HCT116 (cell line): ENCODE data around the gene UBTD2. TPM values are rescaled to one million over a fixed set of nuclear protein-coding genes. Genes with fewer than 3 reads are reported as not detected.

ENCODE experiments used
- ATAC-seq: fragments of 200-7000 bp; cut with Tn5 transposase; 2 replicates; pipeline ENCODE4 v1.9.1; 2020; ENCODE audit warnings: mild to moderate bottlenecking, moderate library complexity
- BruUV-seq: library from RNA; stranded (reverse); fragments of 400-500 nt; replicated peaks from 2 replicates; lab custom pipeline; 2021; lab: Mats Ljungman, UMichigan
- CTCF ChIA-PET: fragments of 300-600 bp; sonication (Branson Sonifier 250); formaldehyde crosslinking; loops from one replicate; lab custom pipeline; 2021; ENCODE audit warnings: antibody characterized with exemption; lab: Charles Lee
- POLR2A ChIA-PET: fragments of 300-600, 350-600 bp; sonication (Branson Sonifier 250); formaldehyde crosslinking; loops from one replicate; lab custom pipeline; 2021; ENCODE audit warnings: antibody characterized with exemption; lab: Charles Lee
- RAD21 ChIA-PET, 2 experiments: fragments of 300-600 bp; sonication (Branson Sonifier 250); formaldehyde crosslinking; loops; one replicate each; lab custom pipeline; 2023; ENCODE audit warnings: low total read pairs in 2 of 2; ENCODE audit not compliant: uncharacterized antibody in 2 of 2, unreplicated experiment in 2 of 2, low non-redundant PET in 1 of 2; lab: Charles Lee
- DNase-seq: peaks from one replicate; pipeline ENCODE4 v3.0.0-alpha.2; 2010; ENCODE audit warnings: low read depth, low spot score
- H2AFZ ChIP-seq: fragments of 200-600 bp; shearing (Covaris generic), sonication (generic); 2 replicates; pipeline ENCODE4 v1.6.1; 2017; ENCODE audit warnings: low read depth, mixed run types, mixed read lengths, antibody characterized with exemption, low read length; ENCODE audit not compliant: poor library complexity, severe bottlenecking
- H3K27ac ChIP-seq: 2 replicates; pipeline ENCODE4 v1.5.1; 2012; ENCODE audit warnings: low read depth, low read length
- H3K27me3 ChIP-seq: fragments of 200-600 bp; sonication (generic); 2 replicates; pipeline ENCODE4 v1.6.1; 2016; ENCODE audit warnings: mixed run types, low read length, mixed read lengths; ENCODE audit not compliant: insufficient read depth
- H3K36me3 ChIP-seq, 2 experiments: fragments of 200-500 bp in 1 of 2; fragments of 200-600 bp in 1 of 2; sonication (Bioruptor generic) in 1 of 2; sonication (generic) in 1 of 2; 2 replicates each; pipeline versions ENCODE4 v1.5.1 to v1.6.1; 2014 to 2016; ENCODE audit warnings: low read length in 2 of 2, inconsistent platforms in 1 of 2, mixed read lengths in 1 of 2, mixed run types in 1 of 2; ENCODE audit not compliant: insufficient read depth in 2 of 2, control insufficient read depth in 1 of 2
- H3K4me1 ChIP-seq, 2 experiments: fragments of 200-600 bp in 1 of 2; sonication (generic) in 1 of 2; 2 replicates each; pipeline versions ENCODE4 v1.5.1 to v1.6.1; 2012 to 2017; ENCODE audit warnings: low read length in 2 of 2, inconsistent platforms in 1 of 2, mild to moderate bottlenecking in 1 of 2, mixed read lengths in 1 of 2, mixed run types in 1 of 2, moderate library complexity in 1 of 2; ENCODE audit not compliant: insufficient read depth in 2 of 2, control insufficient read depth in 1 of 2
- H3K4me2 ChIP-seq: fragments of 200-600 bp; sonication (generic); 2 replicates; pipeline ENCODE4 v1.6.1; 2017; ENCODE audit warnings: mixed run types, low read length, mixed read lengths
- H3K4me3 ChIP-seq, 2 experiments: fragments of 200-600 bp in 1 of 2; sonication (generic) in 1 of 2; replicated peaks in 1 of 2; 2 replicates each; pipeline ENCODE4 v1.5.1; 2011 to 2016; ENCODE audit warnings: low read length in 2 of 2, control low read depth in 1 of 2, low read depth in 1 of 2, mild to moderate bottlenecking in 1 of 2, mixed read lengths in 1 of 2, mixed run types in 1 of 2
- H3K79me2 ChIP-seq: fragments of 200-600 bp; sonication (generic); 2 replicates; pipeline ENCODE4 v1.6.1; 2017; ENCODE audit warnings: mild to moderate bottlenecking, mixed run types, low read length, moderate library complexity, mixed read lengths; ENCODE audit not compliant: insufficient read depth
- H3K9ac ChIP-seq: fragments of 200-600 bp; sonication (generic); 2 replicates; pipeline ENCODE4 v1.6.1; 2016; ENCODE audit warnings: low read length, mixed read lengths
- H3K9me2 ChIP-seq: fragments of 200-600 bp; sonication (generic), shearing (Covaris generic); 2 replicates; pipeline ENCODE4 v1.6.1; 2017; ENCODE audit warnings: mixed run types, mild to moderate bottlenecking, moderate library complexity; ENCODE audit not compliant: insufficient read depth
- H3K9me3 ChIP-seq, 2 experiments: fragments of 200-500 bp in 1 of 2; fragments of 200-600 bp in 1 of 2; sonication (Bioruptor generic) in 1 of 2; sonication (generic) in 1 of 2; 2 replicates each; pipeline ENCODE4 v1.6.1; 2014 to 2017; ENCODE audit warnings: low read length in 2 of 2, mixed read lengths in 2 of 2, inconsistent platforms in 1 of 2, low read depth in 1 of 2, mild to moderate bottlenecking in 1 of 2, mixed run types in 1 of 2, moderate library complexity in 1 of 2; ENCODE audit not compliant: control insufficient read depth in 1 of 2, insufficient read depth in 1 of 2
- H4K20me1 ChIP-seq: fragments of 200-600 bp; sonication (generic), shearing (Covaris generic); 2 replicates; pipeline ENCODE4 v1.6.1; 2017; ENCODE audit warnings: mixed run types, mild to moderate bottlenecking, moderate library complexity; ENCODE audit not compliant: insufficient read depth
- CBX3 ChIP-seq: IDR thresholded peaks from 2 replicates; pipeline ENCODE4 v1.6.1; 2012; ENCODE audit warnings: low read depth
- CEBPB ChIP-seq: IDR thresholded peaks from 2 replicates; pipeline ENCODE4 v1.6.1; 2012; ENCODE audit warnings: low read depth
- EGR1 ChIP-seq: IDR thresholded peaks from 2 replicates; pipeline ENCODE4 v1.6.1; 2012; ENCODE audit warnings: low read depth
- ELF1 ChIP-seq: IDR thresholded peaks from 2 replicates; pipeline ENCODE4 v1.6.1; 2012; ENCODE audit warnings: low read depth, borderline replicate concordance
- EZH2 ChIP-seq: fragments of 200-600 bp; sonication (generic); IDR thresholded peaks from 2 replicates; pipeline ENCODE4 v1.6.1; 2017; ENCODE audit warnings: antibody characterized with exemption, mixed run types
- FOSL1 ChIP-seq: IDR thresholded peaks from 2 replicates; pipeline ENCODE4 v1.6.1; 2012; ENCODE audit warnings: low read depth
- JUND ChIP-seq: IDR thresholded peaks from 2 replicates; pipeline ENCODE4 v1.6.1; 2012
- POLR2A ChIP-seq: IDR thresholded peaks from 2 replicates; pipeline ENCODE4 v1.7.0; 2011; ENCODE audit warnings: borderline replicate concordance; ENCODE audit not compliant: insufficient read depth, insufficient read length; ENCODE audit errors: extremely low read depth
- RAD21 ChIP-seq: IDR thresholded peaks from 2 replicates; pipeline ENCODE4 v1.6.1; 2012; ENCODE audit warnings: low read depth, mild to moderate bottlenecking
- SIN3A ChIP-seq: IDR thresholded peaks from 2 replicates; pipeline ENCODE4 v1.6.1; 2012; ENCODE audit warnings: low read depth
- SP1 ChIP-seq: IDR thresholded peaks from 2 replicates; pipeline ENCODE4 v1.6.1; 2012; ENCODE audit warnings: low read depth
- SRF ChIP-seq: IDR thresholded peaks from 2 replicates; pipeline ENCODE4 v1.6.1; 2012; ENCODE audit warnings: low read depth
- TCF7L2 ChIP-seq: IDR thresholded peaks from 2 replicates; pipeline ENCODE4 v1.7.0; 2011; ENCODE audit warnings: borderline replicate concordance, inconsistent platforms; ENCODE audit not compliant: insufficient read depth, insufficient read length; ENCODE audit errors: extremely low read depth
- YY1 ChIP-seq: IDR thresholded peaks from 2 replicates; pipeline ENCODE4 v1.6.1; 2011; ENCODE audit warnings: low read length, low read depth, moderate library complexity, mild to moderate bottlenecking; ENCODE audit not compliant: insufficient replicate concordance; ENCODE audit errors: extremely low read depth
- ZNF274 ChIP-seq: fragments of 200-500 bp; sonication (Bioruptor generic); IDR thresholded peaks from 2 replicates; pipeline ENCODE4 v1.6.1; 2014; ENCODE audit warnings: mild to moderate bottlenecking, low read depth, low read length, inconsistent platforms
- intact Hi-C: fragments of 100-400 bp; cut with micrococcal nuclease; formaldehyde crosslinking; loops from 2 replicates; pipeline ENCODE4 v1.10.0; 2022
- total RNA-seq: library from RNA; stranded (reverse); gene quantifications from one replicate; pipeline ENCODE4 v1.2.1, GENCODE V29; 2021; ENCODE audit not compliant: unreplicated experiment
- TF ChIP-seq, protein P1 (sequence below): IDR thresholded peaks from 2 replicates; pipeline ENCODE4 v1.6.1; 2012
- TF ChIP-seq, protein P2 (sequence below): IDR thresholded peaks from 2 replicates; pipeline ENCODE4 v1.6.1; 2012; ENCODE audit warnings: low read depth
- TF ChIP-seq, protein P3 (sequence below): IDR thresholded peaks from 2 replicates; pipeline ENCODE4 v1.6.1; 2011; ENCODE audit warnings: mild to moderate bottlenecking, low read length, moderate library complexity; ENCODE audit not compliant: insufficient replicate concordance; ENCODE audit errors: extremely low read depth

Gene UBTD2
- total RNA-seq, 1 experiment from 2014 or later = 15.9 TPM

DNA sequence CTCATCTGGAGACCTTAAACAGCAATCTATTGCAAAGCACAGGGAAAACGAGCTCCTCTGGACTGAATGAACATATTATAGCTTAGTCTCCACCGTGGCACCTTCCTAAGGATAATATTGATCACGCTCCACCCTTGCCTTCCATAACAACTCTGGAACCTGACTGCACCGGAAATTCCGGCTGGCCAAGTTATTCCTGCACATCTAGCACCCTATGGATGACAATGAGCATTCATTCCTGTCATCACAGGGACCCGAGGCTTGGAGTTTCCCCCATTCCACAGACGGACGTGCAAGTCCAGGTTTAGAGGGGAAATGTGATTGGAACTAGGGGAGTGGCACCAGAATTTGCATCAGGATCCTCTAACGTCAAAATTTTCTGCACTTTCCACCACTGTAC is 123.1 kb downstream of the UBTD2 start:
- ATAC-seq (no peak), DNase-seq (no peak)
- no peak for TF ChIP-seq CBX3
- no peak for TF ChIP-seq RAD21
- no peak for TF ChIP-seq ELF1
- no peak for TF ChIP-seq EGR1
- TF ChIP-seq EZH2 = no peak
- TF ChIP-seq CEBPB = no peak
- TF ChIP-seq SP1 = no peak
- TF ChIP-seq TCF7L2 = no peak
- TF ChIP-seq POLR2A = no peak
- no peak for TF ChIP-seq JUND
- no peak for TF ChIP-seq SIN3A
- TF ChIP-seq YY1 = no peak
- TF ChIP-seq, protein P1, sequence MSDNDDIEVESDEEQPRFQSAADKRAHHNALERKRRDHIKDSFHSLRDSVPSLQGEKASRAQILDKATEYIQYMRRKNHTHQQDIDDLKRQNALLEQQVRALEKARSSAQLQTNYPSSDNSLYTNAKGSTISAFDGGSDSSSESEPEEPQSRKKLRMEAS = no peak
- TF ChIP-seq ZNF274 = no peak
- no peak for TF ChIP-seq FOSL1
- TF ChIP-seq SRF = no peak
- TF ChIP-seq, protein P2, sequence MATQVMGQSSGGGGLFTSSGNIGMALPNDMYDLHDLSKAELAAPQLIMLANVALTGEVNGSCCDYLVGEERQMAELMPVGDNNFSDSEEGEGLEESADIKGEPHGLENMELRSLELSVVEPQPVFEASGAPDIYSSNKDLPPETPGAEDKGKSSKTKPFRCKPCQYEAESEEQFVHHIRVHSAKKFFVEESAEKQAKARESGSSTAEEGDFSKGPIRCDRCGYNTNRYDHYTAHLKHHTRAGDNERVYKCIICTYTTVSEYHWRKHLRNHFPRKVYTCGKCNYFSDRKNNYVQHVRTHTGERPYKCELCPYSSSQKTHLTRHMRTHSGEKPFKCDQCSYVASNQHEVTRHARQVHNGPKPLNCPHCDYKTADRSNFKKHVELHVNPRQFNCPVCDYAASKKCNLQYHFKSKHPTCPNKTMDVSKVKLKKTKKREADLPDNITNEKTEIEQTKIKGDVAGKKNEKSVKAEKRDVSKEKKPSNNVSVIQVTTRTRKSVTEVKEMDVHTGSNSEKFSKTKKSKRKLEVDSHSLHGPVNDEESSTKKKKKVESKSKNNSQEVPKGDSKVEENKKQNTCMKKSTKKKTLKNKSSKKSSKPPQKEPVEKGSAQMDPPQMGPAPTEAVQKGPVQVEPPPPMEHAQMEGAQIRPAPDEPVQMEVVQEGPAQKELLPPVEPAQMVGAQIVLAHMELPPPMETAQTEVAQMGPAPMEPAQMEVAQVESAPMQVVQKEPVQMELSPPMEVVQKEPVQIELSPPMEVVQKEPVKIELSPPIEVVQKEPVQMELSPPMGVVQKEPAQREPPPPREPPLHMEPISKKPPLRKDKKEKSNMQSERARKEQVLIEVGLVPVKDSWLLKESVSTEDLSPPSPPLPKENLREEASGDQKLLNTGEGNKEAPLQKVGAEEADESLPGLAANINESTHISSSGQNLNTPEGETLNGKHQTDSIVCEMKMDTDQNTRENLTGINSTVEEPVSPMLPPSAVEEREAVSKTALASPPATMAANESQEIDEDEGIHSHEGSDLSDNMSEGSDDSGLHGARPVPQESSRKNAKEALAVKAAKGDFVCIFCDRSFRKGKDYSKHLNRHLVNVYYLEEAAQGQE = no peak
- TF ChIP-seq, protein P3, sequence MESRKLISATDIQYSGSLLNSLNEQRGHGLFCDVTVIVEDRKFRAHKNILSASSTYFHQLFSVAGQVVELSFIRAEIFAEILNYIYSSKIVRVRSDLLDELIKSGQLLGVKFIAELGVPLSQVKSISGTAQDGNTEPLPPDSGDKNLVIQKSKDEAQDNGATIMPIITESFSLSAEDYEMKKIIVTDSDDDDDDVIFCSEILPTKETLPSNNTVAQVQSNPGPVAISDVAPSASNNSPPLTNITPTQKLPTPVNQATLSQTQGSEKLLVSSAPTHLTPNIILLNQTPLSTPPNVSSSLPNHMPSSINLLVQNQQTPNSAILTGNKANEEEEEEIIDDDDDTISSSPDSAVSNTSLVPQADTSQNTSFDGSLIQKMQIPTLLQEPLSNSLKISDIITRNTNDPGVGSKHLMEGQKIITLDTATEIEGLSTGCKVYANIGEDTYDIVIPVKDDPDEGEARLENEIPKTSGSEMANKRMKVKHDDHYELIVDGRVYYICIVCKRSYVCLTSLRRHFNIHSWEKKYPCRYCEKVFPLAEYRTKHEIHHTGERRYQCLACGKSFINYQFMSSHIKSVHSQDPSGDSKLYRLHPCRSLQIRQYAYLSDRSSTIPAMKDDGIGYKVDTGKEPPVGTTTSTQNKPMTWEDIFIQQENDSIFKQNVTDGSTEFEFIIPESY = no peak
- Histone ChIP-seq H3K4me2 (no peak overlapping the region), H3K79me2 (no peaks in the 10 kb centered on the region; the same call in 1 of the 2 replicates), H4K20me1 (no peaks in the 10 kb centered on the region), H3K9ac (no peak overlapping the region), H3K4me1 (no peaks in the 10 kb centered on the region; a peak in 2 of 4 replicates), H3K27ac (no peak overlapping the region), H3K27me3 (no peaks in the 10 kb centered on the region), H3K4me3 (no peak overlapping the region), H3K9me3 (no peaks in the 10 kb centered on the region), H3K36me3 (no peaks in the 10 kb centered on the region), H2AFZ (no peak overlapping the region), H3K9me2 (no peaks in the 10 kb centered on the region)
- intact Hi-C loops = no loop called here
- ChIA-PET RAD21 (no interaction called here), POLR2A (no interaction called here), CTCF (no interaction called here)
- no TSS peak for BruUV-seq
